Measurements from ENCODE around the gene MREG.
"Not testable (repeated sequence)": the region's sequence is repeated elsewhere in the genome, so short reads cannot be mapped to it uniquely, and the experiment has no call there.

MREG gene

GRCh38 chr2:215967590-215968378 lies 45.6 kb downstream of the MREG start:
- TF ChIP-seq POLR2A (IDR thresholded peaks at IDR 0.05; ENCODE audit: extremely low read depth, insufficient read length) = no peak
- TF ChIP-seq MAX (IDR thresholded peaks at IDR 0.05; ENCODE audit: low read depth, low read length) = no peak
- no peak for TF ChIP-seq CTCF (IDR thresholded peaks at IDR 0.05; ENCODE audit: low read depth, low read length)
- TF ChIP-seq MYC (IDR thresholded peaks at IDR 0.05; ENCODE audit: low read depth, low read length) = no peak
- peak; percentile 26 for DNase-seq (ENCODE audit: low read depth)
- H3K4me3 ChIP-seq (ENCODE audit: low read depth, low read length) = no peak overlapping the region

- DNase-seq (ENCODE audit: low read depth) = no peak
- no peak overlapping the region for H3K4me3 ChIP-seq (ENCODE audit: low read depth, low read length)
- TF ChIP-seq CTCF (IDR thresholded peaks at IDR 0.05; ENCODE audit: low read depth, low read length) = no peak
- TF ChIP-seq MYC (IDR thresholded peaks at IDR 0.05; ENCODE audit: low read depth, low read length) = no peak
- TF ChIP-seq MAX (IDR thresholded peaks at IDR 0.05; ENCODE audit: low read depth, low read length) = no peak
- TF ChIP-seq POLR2A (IDR thresholded peaks at IDR 0.05; ENCODE audit: extremely low read depth, insufficient read length) = no peak
These were observed 46.4 kb downstream of the MREG start for GRCh38 chr2:215966951-215967350.

- DNase-seq (ENCODE audit: low read depth) = peak; percentile 25
- H3K4me3 ChIP-seq (ENCODE audit: low read depth, low read length) = no peak overlapping the region
- TF ChIP-seq MYC (IDR thresholded peaks at IDR 0.05; ENCODE audit: low read depth, low read length) = no peak
These were observed 47.1 kb downstream of the MREG start for GRCh38 chr2:215966274-215966673.

- no peak overlapping the region for H3K4me3 ChIP-seq (ENCODE audit: low read depth, low read length)
- DNase-seq (ENCODE audit: low read depth) = no peak
- TF ChIP-seq POLR2A (IDR thresholded peaks at IDR 0.05; ENCODE audit: extremely low read depth, insufficient read length) (no peak), CTCF (IDR thresholded peaks at IDR 0.05; ENCODE audit: low read depth, low read length) (no peak), MAX (IDR thresholded peaks at IDR 0.05; ENCODE audit: low read depth, low read length) (no peak)
These were observed 47.7 kb downstream of the MREG start for GRCh38 chr2:215965532-215966165.

- no peak overlapping the region for H3K4me3 ChIP-seq (ENCODE audit: low read depth, low read length)
- no peak for DNase-seq (ENCODE audit: low read depth)
- no peak for TF ChIP-seq MYC (IDR thresholded peaks at IDR 0.05; ENCODE audit: low read depth, low read length)
- TF ChIP-seq POLR2A (IDR thresholded peaks at IDR 0.05; ENCODE audit: extremely low read depth, insufficient read length) = no peak
- TF ChIP-seq CTCF (IDR thresholded peaks at IDR 0.05; ENCODE audit: low read depth, low read length) = no peak
- TF ChIP-seq MAX (IDR thresholded peaks at IDR 0.05; ENCODE audit: low read depth, low read length) = no peak
These were observed 51.4 kb downstream of the MREG start for GRCh38 chr2:215961981-215962380.

- no peak for DNase-seq (ENCODE audit: low read depth)
- no peak overlapping the region for H3K4me3 ChIP-seq (ENCODE audit: low read depth, low read length)
These were observed 55.1 kb downstream of the MREG start for GRCh38 chr2:215958257-215958656.

GRCh38 chr2:215957354-215958122 lies 55.8 kb downstream of the MREG start:
- DNase-seq (ENCODE audit: low read depth); H3K4me3 ChIP-seq (ENCODE audit: low read depth, low read length): not testable (repeated sequence)

More at GRCh38 chr2:215958257-215958656, 55.1 kb downstream of the MREG start:
- TF ChIP-seq MYC (IDR thresholded peaks at IDR 0.05; ENCODE audit: low read depth, low read length) (no peak), POLR2A (IDR thresholded peaks at IDR 0.05; ENCODE audit: extremely low read depth, insufficient read length) (no peak), MAX (IDR thresholded peaks at IDR 0.05; ENCODE audit: low read depth, low read length) (no peak), CTCF (IDR thresholded peaks at IDR 0.05; ENCODE audit: low read depth, low read length) (no peak)

Data from NB4 (cell line).